Spleen (tissue), 7 donors: ENCODE measurements around the gene NRXN2.

Experiments used
- CTCF ChIP-seq, 11 experiments: fragments of 200-600 bp in 7 of 11; fragments of 450-650 bp in 4 of 11; sonication (generic) in 4 of 11; IDR thresholded peaks in 8 of 11; conservative IDR thresholded peaks in 3 of 11; 1 replicate in 7 of 11; 2 replicates in 4 of 11; pipeline versions ENCODE4 v1.4.0 to v1.8.0; 2016 to 2021; ENCODE audit warnings: antibody characterized with exemption in 11 of 11, inconsistent platforms in 4 of 11, mild to moderate bottlenecking in 1 of 11
- POLR2AphosphoS5 ChIP-seq, 3 donors: sonication (generic); formaldehyde crosslinking; IDR thresholded peaks; one replicate each; pipeline ENCODE4 v1.5.1; 2017; ENCODE audit warnings: antibody characterized with exemption in 3 of 3
- donor health status: DM: no; HTN: no; CAD: no; lungs with moderate emphysema.
- donor health status: DM: no; HTN: no; CAD: no.
- donor health status: DM: no; HTN: no; CAD: no.

- no peak for TF ChIP-seq CTCF (IDR thresholded peaks at IDR 0.05 in 8 of 11, conservative IDR thresholded peaks at IDR 0.05 in 3 of 11)
- no peak for TF ChIP-seq POLR2AphosphoS5 (IDR thresholded peaks at IDR 0.05)
Observed at GRCh38 chr11:64660205-64660604, 62.8 kb downstream of the NRXN2 start.
